Measurements from ENCODE around the gene NUDT1. TPM values are rescaled to one million over a fixed set of nuclear protein-coding genes. Genes with fewer than 3 reads are reported as not detected.

Gene NUDT1
- total RNA-seq, 1 experiment from 2014 or later = 117 TPM

DNA sequence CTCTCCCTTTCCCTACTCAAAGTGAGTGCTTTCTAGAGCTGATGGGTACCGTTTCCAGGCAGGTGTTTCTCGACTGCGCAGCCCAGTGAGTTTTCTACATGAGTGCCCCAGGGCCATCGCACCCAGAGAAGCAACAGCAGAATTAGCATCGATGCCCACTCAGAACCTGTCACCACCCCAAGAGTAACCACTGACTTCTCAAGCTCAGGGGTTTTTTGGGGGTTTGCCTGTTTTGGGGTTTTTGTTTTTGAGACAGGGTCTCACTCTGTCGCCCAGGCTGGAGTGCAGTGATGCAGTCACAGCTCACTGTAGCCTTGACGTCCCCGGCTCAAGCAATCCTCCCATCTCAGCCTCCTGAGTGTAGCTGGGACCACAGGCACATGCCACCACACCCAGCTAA is 46.5 kb downstream of the NUDT1 start:
- H3K27ac ChIP-seq (ENCODE audit: low read depth, low read length, poor library complexity, severe bottlenecking) = no peak overlapping the region
- DNase-seq (ENCODE audit: low spot score) = no peak
- no peaks in the 10 kb centered on the region for H3K36me3 ChIP-seq (ENCODE audit: insufficient read depth, low read length, poor library complexity, severe bottlenecking)
- CTCF ChIA-PET = no interaction called here
- no TSS peak for BruUV-seq (replicated peaks)
- no peaks in the 10 kb centered on the region for H3K9me3 ChIP-seq (ENCODE audit: low read depth, low read length, poor library complexity, severe bottlenecking)
- POLR2A ChIA-PET (ENCODE audit: low non-redundant PET) = no interaction called here
- no peak overlapping the region for H3K4me3 ChIP-seq (ENCODE audit: low read depth, low read length, poor library complexity, severe bottlenecking)
- H3K27me3 ChIP-seq (replicated peaks; ENCODE audit: insufficient read depth, low read depth, low read length, poor library complexity) = no peaks in the 10 kb centered on the region
- TF ChIP-seq, protein P1, sequence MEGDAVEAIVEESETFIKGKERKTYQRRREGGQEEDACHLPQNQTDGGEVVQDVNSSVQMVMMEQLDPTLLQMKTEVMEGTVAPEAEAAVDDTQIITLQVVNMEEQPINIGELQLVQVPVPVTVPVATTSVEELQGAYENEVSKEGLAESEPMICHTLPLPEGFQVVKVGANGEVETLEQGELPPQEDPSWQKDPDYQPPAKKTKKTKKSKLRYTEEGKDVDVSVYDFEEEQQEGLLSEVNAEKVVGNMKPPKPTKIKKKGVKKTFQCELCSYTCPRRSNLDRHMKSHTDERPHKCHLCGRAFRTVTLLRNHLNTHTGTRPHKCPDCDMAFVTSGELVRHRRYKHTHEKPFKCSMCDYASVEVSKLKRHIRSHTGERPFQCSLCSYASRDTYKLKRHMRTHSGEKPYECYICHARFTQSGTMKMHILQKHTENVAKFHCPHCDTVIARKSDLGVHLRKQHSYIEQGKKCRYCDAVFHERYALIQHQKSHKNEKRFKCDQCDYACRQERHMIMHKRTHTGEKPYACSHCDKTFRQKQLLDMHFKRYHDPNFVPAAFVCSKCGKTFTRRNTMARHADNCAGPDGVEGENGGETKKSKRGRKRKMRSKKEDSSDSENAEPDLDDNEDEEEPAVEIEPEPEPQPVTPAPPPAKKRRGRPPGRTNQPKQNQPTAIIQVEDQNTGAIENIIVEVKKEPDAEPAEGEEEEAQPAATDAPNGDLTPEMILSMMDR (conservative IDR thresholded peaks at IDR 0.05; ENCODE audit: low read depth, low read length) = no peak
- no peak for TF ChIP-seq EZH2 (IDR thresholded peaks at IDR 0.05; ENCODE audit: borderline replicate concordance, low read depth, low read length, poor library complexity, severe bottlenecking)
- H3K4me1 ChIP-seq (ENCODE audit: insufficient read depth, low read length, poor library complexity, severe bottlenecking) = no peaks in the 10 kb centered on the region
- intact Hi-C loops (cut with micrococcal nuclease; ENCODE audit: unreplicated experiment) = no loop called here

DNA sequence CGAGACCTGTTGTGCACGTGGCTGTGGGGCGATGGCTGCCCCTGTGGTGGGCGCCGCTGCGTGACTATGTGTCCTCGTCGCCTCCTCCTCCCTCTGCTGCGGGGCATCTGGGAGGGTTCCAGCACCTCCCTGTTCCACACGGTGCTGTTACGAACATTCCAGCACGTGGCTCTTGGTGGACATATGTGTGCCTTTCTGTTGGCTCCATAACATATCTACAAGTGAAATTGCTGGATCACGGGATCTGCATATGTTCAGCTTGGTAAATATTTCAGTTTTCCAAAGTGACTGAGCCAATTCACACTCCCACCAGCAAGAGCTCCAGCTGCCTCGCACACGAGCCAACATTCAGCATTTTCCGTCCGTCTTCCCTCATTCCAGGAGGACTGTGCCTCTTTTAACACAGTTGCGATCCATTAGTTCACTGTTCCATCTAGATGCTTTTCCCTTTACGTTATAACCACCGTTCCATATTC is 47.1 kb downstream of the NUDT1 start:
- intact Hi-C loops (cut with micrococcal nuclease; ENCODE audit: unreplicated experiment) = no loop called here
- ChIA-PET POLR2A (ENCODE audit: low non-redundant PET) (no interaction called here), CTCF (no interaction called here)
- Histone ChIP-seq H3K27me3 (replicated peaks; ENCODE audit: insufficient read depth, low read depth, low read length, poor library complexity) (no peaks in the 10 kb centered on the region), H3K4me1 (ENCODE audit: insufficient read depth, low read length, poor library complexity, severe bottlenecking) (no peaks in the 10 kb centered on the region), H3K27ac (ENCODE audit: low read depth, low read length, poor library complexity, severe bottlenecking) (no peak overlapping the region), H3K36me3 (ENCODE audit: insufficient read depth, low read length, poor library complexity, severe bottlenecking) (no peaks in the 10 kb centered on the region), H3K9me3 (ENCODE audit: low read depth, low read length, poor library complexity, severe bottlenecking) (no peaks in the 10 kb centered on the region), H3K4me3 (ENCODE audit: low read depth, low read length, poor library complexity, severe bottlenecking) (no peak overlapping the region)
- DNase-seq (ENCODE audit: low spot score) = no peak
- BruUV-seq (replicated peaks) = no TSS peak
- no peak for TF ChIP-seq EZH2 (IDR thresholded peaks at IDR 0.05; ENCODE audit: borderline replicate concordance, low read depth, low read length, poor library complexity, severe bottlenecking)
- TF ChIP-seq, protein P1 (conservative IDR thresholded peaks at IDR 0.05; ENCODE audit: low read depth, low read length) = no peak

DNA sequence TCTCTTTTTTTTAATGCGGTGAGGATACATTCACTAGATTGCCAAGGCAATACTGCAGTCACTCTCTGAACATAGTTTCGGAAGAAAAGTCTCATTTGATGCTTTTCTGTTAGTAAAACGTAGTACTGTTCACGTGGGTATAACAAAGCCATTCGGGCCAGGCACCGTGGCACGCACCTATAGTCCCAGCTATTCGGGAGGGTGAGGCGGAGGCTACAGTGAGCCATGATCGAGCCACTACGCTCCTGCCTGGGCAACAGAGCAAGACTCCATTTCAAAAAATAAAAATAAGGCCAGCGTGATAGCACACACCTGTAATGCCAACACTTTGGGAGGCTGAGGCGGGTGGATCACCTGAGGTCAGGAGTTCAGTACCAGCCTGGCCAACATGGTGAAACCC is 47.6 kb downstream of the NUDT1 start:
- CTCF ChIA-PET = no interaction called here
- POLR2A ChIA-PET (ENCODE audit: low non-redundant PET) = no interaction called here

More for the DNA sequence above, 47.6 kb downstream of the NUDT1 start:
- no TSS peak for BruUV-seq (replicated peaks)
- H3K4me1 ChIP-seq (ENCODE audit: insufficient read depth, low read length, poor library complexity, severe bottlenecking) = no peaks in the 10 kb centered on the region
- H3K36me3 ChIP-seq (ENCODE audit: insufficient read depth, low read length, poor library complexity, severe bottlenecking) = no peaks in the 10 kb centered on the region
- H3K9me3 ChIP-seq (ENCODE audit: low read depth, low read length, poor library complexity, severe bottlenecking) = no peaks in the 10 kb centered on the region
- H3K27ac ChIP-seq (ENCODE audit: low read depth, low read length, poor library complexity, severe bottlenecking) = no peak overlapping the region
- DNase-seq (ENCODE audit: low spot score) = no peak
- H3K4me3 ChIP-seq (ENCODE audit: low read depth, low read length, poor library complexity, severe bottlenecking) = no peak overlapping the region
- H3K27me3 ChIP-seq (replicated peaks; ENCODE audit: insufficient read depth, low read depth, low read length, poor library complexity) = no peaks in the 10 kb centered on the region
- intact Hi-C loops (cut with micrococcal nuclease; ENCODE audit: unreplicated experiment) = no loop called here
- TF ChIP-seq, protein P1 (conservative IDR thresholded peaks at IDR 0.05; ENCODE audit: low read depth, low read length) = no peak
- TF ChIP-seq EZH2 (IDR thresholded peaks at IDR 0.05; ENCODE audit: borderline replicate concordance, low read depth, low read length, poor library complexity, severe bottlenecking) = no peak

Measured in A673 (cell line).